HepG2 (cell line): Measurements from ENCODE around the gene PAQR3. TPM values are rescaled to one million over a fixed set of nuclear protein-coding genes. Genes with fewer than 3 reads are reported as not detected.

Source experiments
- ATAC-seq: fragments of 200-7000 bp; cut with Tn5 transposase; 3 replicates; pipeline ENCODE4 v1.9.1; 2020; ENCODE audit warnings: mild to moderate bottlenecking, moderate library complexity
- BruUV-seq: library from RNA; stranded (reverse); fragments of 400-500 nt; replicated peaks from 2 replicates; lab custom pipeline; 2021; lab: Mats Ljungman, UMichigan
- CTCF ChIA-PET: fragments of 300-600 bp; formaldehyde crosslinking; extraction: SDS; loops from one replicate; lab custom pipeline; 2021; ENCODE audit warnings: low total read pairs, inconsistent platforms, low intra/inter-chr PET ratio; lab: Yijun Ruan, JAX
- POLR2A ChIA-PET: fragments of 350-600 bp; sonication (Branson Sonifier 250); formaldehyde crosslinking; loops from one replicate; lab custom pipeline; 2020; ENCODE audit warnings: antibody characterized with exemption, inconsistent platforms; lab: Yijun Ruan, JAX
- DNase-seq: peaks from one replicate; pipeline ENCODE4 v3.0.0-alpha.2; 2015; ENCODE audit warnings: low spot score
- FAIRE-seq: peaks from 3 replicates; lab custom pipeline; 2011; peaks lifted over from hg19 to GRCh38; lab: Jason Lieb, UNC
- H2AFZ ChIP-seq: one replicate; pipeline ENCODE4 v1.6.1; 2011; ENCODE audit warnings: low read length, inconsistent platforms
- H3K27ac ChIP-seq: fragments of 300-600 bp; 3 replicates; pipeline ENCODE4 v1.8.0; 2011; ENCODE audit warnings: mixed run types, mild to moderate bottlenecking, mixed read lengths, low read length, inconsistent platforms; ENCODE audit not compliant: insufficient read depth; ENCODE audit errors: extremely low read length
- H3K27me3 ChIP-seq, 2 experiments: fragments of 200-600 bp in 1 of 2; 2 replicates in 1 of 2; 3 replicates in 1 of 2; pipeline versions ENCODE4 v1.6.0 to v1.8.0; 2011; ENCODE audit warnings: low read length in 2 of 2, mild to moderate bottlenecking in 2 of 2, moderate library complexity in 2 of 2, inconsistent platforms in 1 of 2; ENCODE audit not compliant: insufficient read depth in 2 of 2, control insufficient read depth in 1 of 2
- H3K36me3 ChIP-seq, 2 experiments: fragments of 200-600 bp in 1 of 2; replicated peaks in 1 of 2; 2 replicates in 1 of 2; 3 replicates in 1 of 2; pipeline versions ENCODE4 v1.5.1 to v1.8.0; 2011; ENCODE audit warnings: low read length in 2 of 2, inconsistent platforms in 1 of 2; ENCODE audit not compliant: insufficient read depth in 2 of 2, control insufficient read depth in 1 of 2
- H3K4me1 ChIP-seq: 2 replicates; pipeline ENCODE4 v1.5.1; 2012; ENCODE audit warnings: low read length, inconsistent platforms; ENCODE audit not compliant: insufficient read depth
- H3K4me2 ChIP-seq: 2 replicates; pipeline ENCODE4 v1.6.0; 2011; ENCODE audit warnings: low read depth, low read length, inconsistent platforms
- H3K4me3 ChIP-seq, 3 experiments: fragments of 200-600 bp in 1 of 3; sonication (generic), shearing (Covaris generic) in 1 of 3; replicated peaks in 1 of 3; 2 replicates each; pipeline ENCODE4 v1.5.1; 2011 to 2016; ENCODE audit warnings: low read length in 3 of 3, inconsistent platforms in 2 of 3, low read depth in 2 of 3, mild to moderate bottlenecking in 2 of 3, control low read depth in 1 of 3, mixed read lengths in 1 of 3; ENCODE audit not compliant: insufficient read depth in 1 of 3
- H3K79me2 ChIP-seq: one replicate; pipeline ENCODE4 v1.6.1; 2011; ENCODE audit warnings: low read length, inconsistent platforms; ENCODE audit not compliant: insufficient read depth
- H3K9ac ChIP-seq: 2 replicates; pipeline ENCODE4 v1.6.0; 2011; ENCODE audit warnings: mild to moderate bottlenecking, low read depth, low read length, inconsistent platforms; ENCODE audit not compliant: insufficient read depth
- H3K9me3 ChIP-seq: 2 replicates; pipeline ENCODE4 v1.5.1; 2012; ENCODE audit warnings: mild to moderate bottlenecking, low read length
- H4K20me1 ChIP-seq: 2 replicates; pipeline ENCODE4 v1.6.0; 2011; ENCODE audit warnings: inconsistent platforms, mild to moderate bottlenecking, low read length, moderate library complexity; ENCODE audit not compliant: insufficient read depth
- ARHGAP35 ChIP-seq: sonication (generic); formaldehyde crosslinking; IDR thresholded peaks from 2 replicates; pipeline ENCODE4 v1.9.0; 2022; ENCODE audit warnings: mild to moderate bottlenecking, inconsistent platforms, moderate library complexity, missing genetic modification reagents, borderline replicate concordance
- IKZF1 ChIP-seq: fragments of 450-650 bp; IDR thresholded peaks from 2 replicates; pipeline ENCODE4 v1.7.1; 2016
- JUN ChIP-seq: sonication (generic); formaldehyde crosslinking; IDR thresholded peaks from 2 replicates; pipeline ENCODE4 v1.4.0; 2020; ENCODE audit warnings: mild to moderate bottlenecking, missing genetic modification reagents
- MTF1 ChIP-seq: sonication (generic); formaldehyde crosslinking; IDR thresholded peaks from 2 replicates; pipeline ENCODE4 v1.5.0; 2020; ENCODE audit warnings: missing genetic modification reagents
- NFKB2 ChIP-seq: sonication (generic); formaldehyde crosslinking; IDR thresholded peaks from 2 replicates; pipeline ENCODE4 v1.4.0; 2020; ENCODE audit warnings: missing genetic modification reagents, borderline replicate concordance
- SIX1 ChIP-seq: sonication (generic); formaldehyde crosslinking; IDR thresholded peaks from 2 replicates; pipeline ENCODE4 v1.4.0; 2020; ENCODE audit warnings: missing genetic modification reagents, borderline replicate concordance
- SIX4 ChIP-seq: sonication (generic); formaldehyde crosslinking; IDR thresholded peaks from 2 replicates; pipeline ENCODE4 v1.4.0; 2020; ENCODE audit warnings: missing genetic modification reagents
- TCF12 ChIP-seq, 2 experiments: fragments of 450-650 bp in 1 of 2; sonication (generic) in 1 of 2; formaldehyde crosslinking in 1 of 2; IDR thresholded peaks; 2 replicates each; pipeline versions ENCODE4 v1.6.1 to v1.8.0; 2017 to 2022; ENCODE audit warnings: antibody characterized with exemption in 1 of 2, mild to moderate bottlenecking in 1 of 2, missing genetic modification reagents in 1 of 2, moderate library complexity in 1 of 2
- ZNF549 ChIP-seq: sonication (generic); formaldehyde crosslinking; IDR thresholded peaks from 2 replicates; pipeline ENCODE4 v1.5.0; 2020; ENCODE audit warnings: missing genetic modification reagents
- ZSCAN21 ChIP-seq: sonication (generic); formaldehyde crosslinking; IDR thresholded peaks from 2 replicates; pipeline ENCODE4 v1.8.0; 2022; ENCODE audit warnings: mild to moderate bottlenecking, missing genetic modification reagents, moderate library complexity, borderline replicate concordance
- WGBS: methylation state at CpG from one replicate; pipeline ENCODE4 v1.1.6; 2017; ENCODE audit warnings: low lambda C conversion rate; 5-methylcytosine and 5-hydroxymethylcytosine counted together
- in situ Hi-C: cut with HindIII; loops from 2 replicates; pipeline ENCODE4 v1.10.0; 2017; ENCODE audit warnings: low pct_unique_long_range_greater_than_20kb; ENCODE audit not compliant: extremely low pct_ligation_motif_present
- intact Hi-C: fragments of 100-400 bp; cut with micrococcal nuclease; formaldehyde crosslinking; loops from one replicate; pipeline ENCODE4 v1.10.0; 2022; ENCODE audit not compliant: unreplicated experiment
- polyA plus RNA-seq, 8 experiments: library from polyadenylated mRNA; depleted of rRNA in 3 of 8; stranded (reverse) in 7 of 8; unstranded in 1 of 8; fragments of >200 nt; fragmentation: Illumina TruSeq in 4 of 8; extraction: Trizol in 4 of 8; gene quantifications; 2 replicates each; pipeline versions ENCODE4 v1.2.1 to v1.2.3, GENCODE V29; 2011 to 2016; ENCODE audit warnings: low read depth in 4 of 8, missing spikeins in 1 of 8, mixed read lengths in 1 of 8; ENCODE audit not compliant: insufficient read depth in 1 of 8
- total RNA-seq, 5 experiments: library from RNA; depleted of rRNA; stranded (reverse); fragments of >200 nt; fragmentation: Illumina TruSeq; extraction: Trizol; gene quantifications; 2 replicates each; pipeline ENCODE4 v1.2.3, GENCODE V29; 2016; ENCODE audit warnings: low read depth in 1 of 5
- TF ChIP-seq, protein P1 (sequence below): sonication (generic); formaldehyde crosslinking; IDR thresholded peaks from 2 replicates; pipeline ENCODE4 v1.5.1; 2020; ENCODE audit warnings: missing genetic modification reagents, mild to moderate bottlenecking, borderline replicate concordance
- TF ChIP-seq, protein P2 (sequence below): IDR thresholded peaks from 2 replicates; pipeline ENCODE4 v1.6.1; 2012; ENCODE audit warnings: inconsistent platforms
- TF ChIP-seq, protein P3 (sequence below): sonication (generic); formaldehyde crosslinking; IDR thresholded peaks from 2 replicates; pipeline ENCODE4 v1.4.0; 2020; ENCODE audit warnings: mild to moderate bottlenecking, missing genetic modification reagents, borderline replicate concordance

Gene PAQR3
- total and polyA plus RNA-seq, 2 of the 13 experiments (the other 11 are each of a cell fraction or from before 2014, with no cell fraction given) = 9.9 to 13.6 TPM

DNA sequence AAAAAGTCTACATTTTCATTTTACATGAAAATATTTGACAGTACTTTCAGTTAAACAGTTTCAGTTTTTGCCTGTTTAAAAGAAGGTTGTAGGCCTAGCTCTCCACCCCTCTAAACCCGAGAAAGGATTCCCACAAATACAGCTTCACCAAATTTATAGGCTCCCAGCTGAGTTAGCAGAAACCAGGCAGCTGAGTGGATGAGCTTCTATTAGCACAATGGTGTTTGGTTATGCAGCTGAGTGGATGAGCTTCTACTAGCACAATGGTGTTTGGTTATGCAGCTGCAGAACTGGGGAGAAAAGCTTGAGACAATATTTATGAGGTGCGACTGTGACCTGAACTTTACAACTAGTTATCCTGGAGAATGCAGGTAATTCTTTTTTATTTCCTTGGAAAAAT is 36.6 kb upstream of the PAQR3 start:
- Histone ChIP-seq H4K20me1 (no peaks in the 10 kb centered on the region), H3K27ac (no peak overlapping the region), H2AFZ (no peak overlapping the region), H3K4me2 (no peak overlapping the region), H3K9ac (no peak overlapping the region), H3K4me3 (no peak overlapping the region), H3K27me3 (no peaks in the 10 kb centered on the region), H3K9me3 (no peaks in the 10 kb centered on the region), H3K4me1 (no peaks in the 10 kb centered on the region), H3K36me3 (no peaks in the 10 kb centered on the region), H3K79me2 (no peaks in the 10 kb centered on the region)
- ChIA-PET POLR2A (no interaction called here), CTCF (no interaction called here)
- TF ChIP-seq NFKB2 (CRISPR knock-in tag) (no peak), JUN (no peak), SIX4 (CRISPR knock-in tag) (no peak), MTF1 (no peak), ARHGAP35 (CRISPR knock-in tag) (no peak), TCF12 (IDR thresholded peaks at IDR 0.05) (no peak), TCF12 (CRISPR knock-in tag; IDR thresholded peaks at IDR 0.05) (no peak), SIX1 (CRISPR knock-in tag) (no peak), ZSCAN21 (CRISPR knock-in tag) (no peak), ZNF549 (CRISPR knock-in tag) (no peak), IKZF1 (no peak)
- TF ChIP-seq, protein P1, sequence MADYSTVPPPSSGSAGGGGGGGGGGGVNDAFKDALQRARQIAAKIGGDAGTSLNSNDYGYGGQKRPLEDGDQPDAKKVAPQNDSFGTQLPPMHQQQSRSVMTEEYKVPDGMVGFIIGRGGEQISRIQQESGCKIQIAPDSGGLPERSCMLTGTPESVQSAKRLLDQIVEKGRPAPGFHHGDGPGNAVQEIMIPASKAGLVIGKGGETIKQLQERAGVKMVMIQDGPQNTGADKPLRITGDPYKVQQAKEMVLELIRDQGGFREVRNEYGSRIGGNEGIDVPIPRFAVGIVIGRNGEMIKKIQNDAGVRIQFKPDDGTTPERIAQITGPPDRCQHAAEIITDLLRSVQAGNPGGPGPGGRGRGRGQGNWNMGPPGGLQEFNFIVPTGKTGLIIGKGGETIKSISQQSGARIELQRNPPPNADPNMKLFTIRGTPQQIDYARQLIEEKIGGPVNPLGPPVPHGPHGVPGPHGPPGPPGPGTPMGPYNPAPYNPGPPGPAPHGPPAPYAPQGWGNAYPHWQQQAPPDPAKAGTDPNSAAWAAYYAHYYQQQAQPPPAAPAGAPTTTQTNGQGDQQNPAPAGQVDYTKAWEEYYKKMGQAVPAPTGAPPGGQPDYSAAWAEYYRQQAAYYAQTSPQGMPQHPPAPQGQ = no peak
- TF ChIP-seq, protein P2, sequence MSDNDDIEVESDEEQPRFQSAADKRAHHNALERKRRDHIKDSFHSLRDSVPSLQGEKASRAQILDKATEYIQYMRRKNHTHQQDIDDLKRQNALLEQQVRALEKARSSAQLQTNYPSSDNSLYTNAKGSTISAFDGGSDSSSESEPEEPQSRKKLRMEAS = no peak
- TF ChIP-seq, protein P3, sequence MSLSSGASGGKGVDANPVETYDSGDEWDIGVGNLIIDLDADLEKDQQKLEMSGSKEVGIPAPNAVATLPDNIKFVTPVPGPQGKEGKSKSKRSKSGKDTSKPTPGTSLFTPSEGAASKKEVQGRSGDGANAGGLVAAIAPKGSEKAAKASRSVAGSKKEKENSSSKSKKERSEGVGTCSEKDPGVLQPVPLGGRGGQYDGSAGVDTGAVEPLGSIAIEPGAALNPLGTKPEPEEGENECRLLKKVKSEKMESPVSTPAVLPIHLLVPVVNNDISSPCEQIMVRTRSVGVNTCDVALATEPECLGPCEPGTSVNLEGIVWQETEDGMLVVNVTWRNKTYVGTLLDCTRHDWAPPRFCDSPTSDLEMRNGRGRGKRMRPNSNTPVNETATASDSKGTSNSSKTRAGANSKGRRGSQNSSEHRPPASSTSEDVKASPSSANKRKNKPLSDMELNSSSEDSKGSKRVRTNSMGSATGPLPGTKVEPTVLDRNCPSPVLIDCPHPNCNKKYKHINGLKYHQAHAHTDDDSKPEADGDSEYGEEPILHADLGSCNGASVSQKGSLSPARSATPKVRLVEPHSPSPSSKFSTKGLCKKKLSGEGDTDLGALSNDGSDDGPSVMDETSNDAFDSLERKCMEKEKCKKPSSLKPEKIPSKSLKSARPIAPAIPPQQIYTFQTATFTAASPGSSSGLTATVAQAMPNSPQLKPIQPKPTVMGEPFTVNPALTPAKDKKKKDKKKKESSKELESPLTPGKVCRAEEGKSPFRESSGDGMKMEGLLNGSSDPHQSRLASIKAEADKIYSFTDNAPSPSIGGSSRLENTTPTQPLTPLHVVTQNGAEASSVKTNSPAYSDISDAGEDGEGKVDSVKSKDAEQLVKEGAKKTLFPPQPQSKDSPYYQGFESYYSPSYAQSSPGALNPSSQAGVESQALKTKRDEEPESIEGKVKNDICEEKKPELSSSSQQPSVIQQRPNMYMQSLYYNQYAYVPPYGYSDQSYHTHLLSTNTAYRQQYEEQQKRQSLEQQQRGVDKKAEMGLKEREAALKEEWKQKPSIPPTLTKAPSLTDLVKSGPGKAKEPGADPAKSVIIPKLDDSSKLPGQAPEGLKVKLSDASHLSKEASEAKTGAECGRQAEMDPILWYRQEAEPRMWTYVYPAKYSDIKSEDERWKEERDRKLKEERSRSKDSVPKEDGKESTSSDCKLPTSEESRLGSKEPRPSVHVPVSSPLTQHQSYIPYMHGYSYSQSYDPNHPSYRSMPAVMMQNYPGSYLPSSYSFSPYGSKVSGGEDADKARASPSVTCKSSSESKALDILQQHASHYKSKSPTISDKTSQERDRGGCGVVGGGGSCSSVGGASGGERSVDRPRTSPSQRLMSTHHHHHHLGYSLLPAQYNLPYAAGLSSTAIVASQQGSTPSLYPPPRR (CRISPR knock-in tag) = no peak
- DNase-seq (no peak), FAIRE-seq (no peak), ATAC-seq (no peak)
- intact Hi-C loops = no loop called here
- WGBS = 0% methylated on average over 2 of the region's 2 CpGs
- in situ Hi-C loops = no loop called here
- BruUV-seq = no TSS peak
